ENCODE results near the gene ATP1B4.

DNA sequence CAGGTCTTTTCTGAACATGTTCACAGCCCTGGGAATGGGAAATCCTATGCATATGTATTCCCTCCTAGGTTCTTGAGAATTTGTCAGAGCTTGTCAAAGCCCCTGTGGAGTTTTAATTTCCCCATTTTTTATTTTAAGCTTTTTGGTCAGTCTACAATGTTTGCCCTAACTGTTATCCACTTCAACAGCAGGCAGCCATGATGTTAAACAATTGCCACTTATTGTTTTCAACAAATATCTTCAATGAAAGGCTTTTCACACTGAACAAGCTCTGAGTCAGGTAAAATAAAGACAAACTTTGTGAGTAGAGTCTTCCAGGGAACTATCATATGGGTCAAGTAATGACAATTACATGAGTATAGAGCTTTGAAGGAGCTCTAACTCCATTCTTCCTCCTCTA lies 25.0 kb upstream of the ATP1B4 start:
- TF ChIP-seq TAF1 (conservative IDR thresholded peaks at IDR 0.05) (no peak), MAX (IDR thresholded peaks at IDR 0.05) (no peak), CTCF (IDR thresholded peaks at IDR 0.05; ENCODE audit: low read depth, low read length, missing input control) (no peak), SP1 (IDR thresholded peaks at IDR 0.05) (no peak), FOXA2 (IDR thresholded peaks at IDR 0.05) (no peak), RAD21 (IDR thresholded peaks at IDR 0.05) (no peak), GABPA (IDR thresholded peaks at IDR 0.05 in 1 of 2, conservative IDR thresholded peaks at IDR 0.05 in 1 of 2) (no peak)
- TF ChIP-seq, protein P1, sequence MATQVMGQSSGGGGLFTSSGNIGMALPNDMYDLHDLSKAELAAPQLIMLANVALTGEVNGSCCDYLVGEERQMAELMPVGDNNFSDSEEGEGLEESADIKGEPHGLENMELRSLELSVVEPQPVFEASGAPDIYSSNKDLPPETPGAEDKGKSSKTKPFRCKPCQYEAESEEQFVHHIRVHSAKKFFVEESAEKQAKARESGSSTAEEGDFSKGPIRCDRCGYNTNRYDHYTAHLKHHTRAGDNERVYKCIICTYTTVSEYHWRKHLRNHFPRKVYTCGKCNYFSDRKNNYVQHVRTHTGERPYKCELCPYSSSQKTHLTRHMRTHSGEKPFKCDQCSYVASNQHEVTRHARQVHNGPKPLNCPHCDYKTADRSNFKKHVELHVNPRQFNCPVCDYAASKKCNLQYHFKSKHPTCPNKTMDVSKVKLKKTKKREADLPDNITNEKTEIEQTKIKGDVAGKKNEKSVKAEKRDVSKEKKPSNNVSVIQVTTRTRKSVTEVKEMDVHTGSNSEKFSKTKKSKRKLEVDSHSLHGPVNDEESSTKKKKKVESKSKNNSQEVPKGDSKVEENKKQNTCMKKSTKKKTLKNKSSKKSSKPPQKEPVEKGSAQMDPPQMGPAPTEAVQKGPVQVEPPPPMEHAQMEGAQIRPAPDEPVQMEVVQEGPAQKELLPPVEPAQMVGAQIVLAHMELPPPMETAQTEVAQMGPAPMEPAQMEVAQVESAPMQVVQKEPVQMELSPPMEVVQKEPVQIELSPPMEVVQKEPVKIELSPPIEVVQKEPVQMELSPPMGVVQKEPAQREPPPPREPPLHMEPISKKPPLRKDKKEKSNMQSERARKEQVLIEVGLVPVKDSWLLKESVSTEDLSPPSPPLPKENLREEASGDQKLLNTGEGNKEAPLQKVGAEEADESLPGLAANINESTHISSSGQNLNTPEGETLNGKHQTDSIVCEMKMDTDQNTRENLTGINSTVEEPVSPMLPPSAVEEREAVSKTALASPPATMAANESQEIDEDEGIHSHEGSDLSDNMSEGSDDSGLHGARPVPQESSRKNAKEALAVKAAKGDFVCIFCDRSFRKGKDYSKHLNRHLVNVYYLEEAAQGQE (IDR thresholded peaks at IDR 0.05), result no peak

All from liver (tissue), 3 donors.